HTR-8/SVneo (cell line): ENCODE results near the gene ARMC9.
"Not testable (repeated sequence)": the region's sequence is repeated elsewhere in the genome, so short reads cannot be mapped to it uniquely, and the experiment has no call there.

Experiments
- DNase-seq: peaks from one replicate; pipeline ENCODE4 v3.0.0; 2011; ENCODE audit warnings: low spot score, mixed read lengths; ENCODE audit not compliant: insufficient read length
- FAIRE-seq: peaks from 2 replicates; lab custom pipeline; 2011; peaks lifted over from hg19 to GRCh38; lab: Jason Lieb, UNC

ARMC9 gene

GRCh38 chr2:231373184-231373583 is 174.8 kb downstream of the ARMC9 start:
- FAIRE-seq = no peak
- DNase-seq = peak; percentile 37

GRCh38 chr2:231373786-231374349 is 175.4 kb downstream of the ARMC9 start:
- no peak for FAIRE-seq
- no peak for DNase-seq

- no peak for DNase-seq
- no peak for FAIRE-seq
These were observed 176.3 kb downstream of the ARMC9 start for GRCh38 chr2:231374771-231375170.

- DNase-seq, FAIRE-seq: not testable (repeated sequence)
These were observed 177.7 kb downstream of the ARMC9 start for GRCh38 chr2:231375994-231376615.

- DNase-seq (no peak), FAIRE-seq (no peak)
These were observed 178.4 kb downstream of the ARMC9 start for GRCh38 chr2:231376857-231377256.

GRCh38 chr2:231378026-231378722 is 179.7 kb downstream of the ARMC9 start:
- FAIRE-seq (no peak), DNase-seq (no peak)

- DNase-seq (no peak), FAIRE-seq (no peak)
These were observed 181.1 kb downstream of the ARMC9 start for GRCh38 chr2:231379266-231380215.

GRCh38 chr2:231380307-231380706 is 181.9 kb downstream of the ARMC9 start:
- FAIRE-seq = no peak

GRCh38 chr2:231380991-231381847 is 182.8 kb downstream of the ARMC9 start:
- no peak for DNase-seq
- no peak for FAIRE-seq

More at GRCh38 chr2:231380307-231380706, 181.9 kb downstream of the ARMC9 start:
- no peak for DNase-seq

- DNase-seq = no peak
These were observed 183.7 kb downstream of the ARMC9 start for GRCh38 chr2:231382116-231382515.

GRCh38 chr2:231383416-231384108 is 185.1 kb downstream of the ARMC9 start:
- DNase-seq (no peak), FAIRE-seq (no peak)

More at GRCh38 chr2:231382116-231382515, 183.7 kb downstream of the ARMC9 start:
- FAIRE-seq = no peak

- DNase-seq (no peak), FAIRE-seq (no peak)
These were observed 185.6 kb downstream of the ARMC9 start for GRCh38 chr2:231384109-231384435.

- FAIRE-seq (no peak), DNase-seq (no peak)
These were observed 186.5 kb downstream of the ARMC9 start for GRCh38 chr2:231384970-231385369.

GRCh38 chr2:231385429-231385828 is 187.0 kb downstream of the ARMC9 start:
- DNase-seq = no peak
- no peak for FAIRE-seq

- peak; percentile 47 for DNase-seq
- FAIRE-seq = no peak
These were observed 188.0 kb downstream of the ARMC9 start for GRCh38 chr2:231386446-231386845.

- FAIRE-seq = peak; percentile 67
These were observed 189.7 kb downstream of the ARMC9 start for GRCh38 chr2:231387904-231388724.

GRCh38 chr2:231388725-231389346 is 190.4 kb downstream of the ARMC9 start:
- no peak for DNase-seq
- no peak for FAIRE-seq

More at GRCh38 chr2:231387904-231388724, 189.7 kb downstream of the ARMC9 start:
- no peak for DNase-seq

- DNase-seq (no peak), FAIRE-seq (no peak)
These were observed 192.2 kb downstream of the ARMC9 start for GRCh38 chr2:231390667-231391066.
